ENCODE data around the gene DNAJB6.

Gene DNAJB6

GRCh38 chr7:157396316-157397035 lies 59.7 kb downstream of the DNAJB6 start:
- ATAC-seq (no peak), DNase-seq (no peak)

DNA sequence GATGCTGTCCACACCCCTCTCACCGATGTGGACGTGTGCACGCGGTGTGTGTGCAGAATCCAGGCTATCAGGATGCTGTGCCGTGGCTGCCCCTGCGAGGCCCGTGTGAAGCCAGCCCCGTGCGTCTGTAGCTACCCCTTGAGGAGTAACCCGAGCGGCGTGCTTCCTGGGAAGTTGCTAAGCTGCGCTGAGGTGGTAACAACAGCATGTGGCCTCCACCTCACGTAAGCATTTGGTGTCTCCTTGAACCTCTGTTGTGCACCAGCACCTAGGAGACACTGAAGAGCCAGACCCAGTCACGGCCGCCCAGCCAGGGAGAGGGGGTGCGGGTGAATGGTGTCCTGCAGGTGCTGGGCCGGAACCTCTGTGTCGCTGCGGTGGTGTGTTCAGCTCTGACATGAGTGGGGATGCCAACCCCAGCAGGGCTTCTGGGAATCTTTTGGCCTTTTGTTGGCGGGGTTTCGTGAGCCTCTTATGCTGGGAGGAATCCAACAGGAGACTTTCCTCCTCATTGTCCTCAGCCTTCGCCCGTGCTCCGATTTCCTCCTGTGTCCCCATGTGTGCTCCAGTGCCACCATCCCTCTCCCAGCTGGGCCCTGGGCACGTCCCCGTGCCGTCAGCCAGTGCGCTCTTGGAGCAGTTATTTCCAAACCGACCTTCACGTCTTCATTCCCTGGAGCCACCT lies 60.4 kb downstream of the DNAJB6 start:
- no peak for ATAC-seq

DNA sequence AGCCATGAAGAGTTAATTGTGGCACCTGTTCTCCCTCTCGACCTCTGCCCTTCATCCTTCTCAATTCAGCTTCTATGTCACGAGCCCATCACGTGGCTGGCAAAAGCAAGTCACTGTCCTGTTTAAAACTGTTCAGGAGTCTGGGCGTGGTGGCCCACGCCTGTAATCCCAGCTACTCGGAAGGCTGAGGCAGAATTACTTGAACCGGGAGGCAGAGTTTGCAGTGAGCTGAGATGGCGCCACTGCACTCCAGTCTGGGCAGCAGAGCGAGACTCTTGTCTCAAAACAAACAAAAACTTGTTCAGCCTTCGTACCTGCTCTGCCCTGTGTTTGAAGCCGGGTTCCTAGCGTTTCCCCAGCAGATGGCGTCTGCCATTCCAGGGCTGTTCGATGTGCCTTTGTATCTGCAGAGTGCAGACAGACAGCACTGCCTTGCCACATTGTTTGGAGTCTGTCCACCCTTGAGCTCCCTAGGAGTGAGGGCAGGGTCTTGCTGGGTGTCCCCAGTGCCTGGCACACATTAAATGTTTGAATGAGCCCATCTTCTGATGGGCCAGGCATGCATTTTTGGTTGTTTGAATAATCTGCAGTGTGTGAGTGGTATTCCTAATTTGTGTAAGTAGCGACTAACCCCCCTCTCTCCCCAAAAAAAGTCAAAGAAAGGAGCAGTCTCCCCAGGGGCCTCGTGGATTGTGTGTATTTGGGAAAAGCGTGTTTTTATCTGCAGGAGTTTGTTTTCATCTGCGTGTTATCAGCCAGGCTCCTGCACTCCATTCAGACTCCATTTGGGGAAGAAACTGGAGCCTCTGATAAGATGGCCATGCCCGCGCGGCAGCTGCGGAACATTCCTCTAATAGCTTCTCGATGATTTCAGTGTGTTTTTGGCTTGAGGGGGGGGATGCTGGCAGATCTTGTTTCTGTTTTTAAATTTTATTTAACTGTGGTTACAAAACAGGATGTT lies 61.2 kb downstream of the DNAJB6 start:
- DNase-seq: peak; percentile 23
- ATAC-seq: no peak

More for the DNA sequence above, 60.4 kb downstream of the DNAJB6 start:
- no peak for DNase-seq

- no peak for DNase-seq
- no peak for ATAC-seq
These were observed 62.4 kb downstream of the DNAJB6 start for GRCh38 chr7:157399086-157399687.

DNA sequence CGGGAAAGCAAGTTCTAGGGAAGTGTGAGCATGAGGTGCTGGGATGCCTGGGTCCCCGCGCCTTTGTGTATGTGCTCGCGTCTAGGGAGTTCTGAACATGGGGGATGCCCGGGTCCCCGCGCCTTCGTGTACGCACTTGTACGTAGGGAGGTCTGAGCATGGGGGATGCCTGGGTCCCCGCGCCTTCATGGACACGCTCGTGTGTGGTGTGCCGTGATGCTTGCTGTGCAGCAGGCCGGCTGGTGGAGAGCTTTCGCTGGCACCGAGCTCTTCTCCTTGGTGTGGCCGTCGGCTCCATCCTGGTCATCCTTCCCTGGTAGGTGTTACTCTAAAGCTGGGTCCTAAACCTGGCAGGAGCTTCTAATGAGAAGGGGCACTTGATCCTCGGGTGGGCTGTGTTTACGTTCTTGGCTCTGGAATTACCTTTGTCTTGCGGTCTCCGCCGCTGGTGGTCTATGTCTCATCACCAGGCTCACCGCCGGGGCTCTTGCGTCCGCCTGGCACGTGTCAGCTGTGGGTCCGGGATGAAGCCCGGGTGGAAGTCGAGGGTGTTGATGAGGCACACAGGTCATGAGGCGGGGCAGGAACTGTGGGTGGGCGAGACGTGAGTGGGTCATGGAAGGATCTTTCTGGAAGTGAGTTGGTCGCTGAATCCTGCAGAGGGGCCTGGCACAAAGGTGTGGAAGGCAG lies 63.5 kb downstream of the DNAJB6 start:
- no peak for ATAC-seq
- DNase-seq: no peak

DNA sequence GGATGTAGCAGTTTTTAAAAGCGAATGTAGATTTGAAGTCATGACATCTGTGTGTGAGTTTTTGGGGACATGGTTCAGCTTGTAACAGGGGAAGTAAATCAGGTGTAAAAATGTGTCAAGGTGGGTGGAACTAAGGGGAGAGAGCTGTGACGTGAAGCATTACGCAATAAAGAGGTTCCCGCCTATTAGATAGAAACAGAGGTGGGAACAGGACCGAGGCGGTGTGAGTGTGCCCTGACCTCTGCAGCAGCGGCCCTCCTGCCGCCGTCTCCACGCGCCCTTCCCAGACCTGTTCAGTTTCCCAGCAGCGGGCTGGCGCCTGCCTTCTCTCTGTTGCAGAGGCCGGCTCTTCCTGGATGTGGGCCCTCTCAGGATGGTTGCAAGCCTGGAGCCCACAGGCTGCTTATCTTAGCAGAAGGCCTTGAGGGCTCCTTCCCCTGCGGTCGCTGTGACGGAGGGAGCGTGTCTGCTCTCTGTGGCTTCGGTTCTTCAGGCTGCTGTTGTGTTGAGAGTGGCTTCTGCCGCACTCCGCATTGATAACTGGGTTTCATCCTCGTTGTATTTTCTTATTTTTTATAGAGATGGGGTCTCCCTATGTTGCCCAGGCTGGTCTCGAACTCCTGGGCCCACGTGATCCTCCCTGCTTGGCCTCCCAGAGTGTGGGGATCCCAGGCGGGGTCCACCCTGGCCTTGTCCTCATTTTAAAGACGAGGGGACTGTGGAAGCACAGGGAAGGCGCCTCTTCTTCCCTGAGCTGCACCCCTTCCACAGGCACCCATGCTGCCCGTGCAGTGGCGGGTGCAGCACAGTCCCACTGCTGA lies 65.0 kb downstream of the DNAJB6 start:
- ATAC-seq: no peak
- DNase-seq: no peak

DNA sequence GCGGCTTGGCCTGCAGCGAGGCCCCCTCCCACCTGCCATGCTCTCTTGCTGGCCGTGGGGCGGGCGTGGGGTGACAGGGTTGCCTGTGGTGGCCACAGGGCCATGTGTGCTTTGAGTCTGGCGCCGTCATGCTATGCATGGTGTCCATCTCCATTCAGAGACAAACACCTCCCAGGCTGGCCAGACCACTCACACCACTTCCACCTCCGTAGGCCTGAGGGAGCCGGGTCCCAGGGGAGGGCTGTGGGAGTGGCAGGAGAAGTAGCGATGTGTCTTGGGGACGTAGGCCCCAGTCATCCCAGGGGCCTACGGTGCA lies 65.5 kb downstream of the DNAJB6 start:
- DNase-seq (no peak), ATAC-seq (no peak)

GRCh38 chr7:157402911-157403534 lies 66.2 kb downstream of the DNAJB6 start:
- ATAC-seq (no peak), DNase-seq (no peak)

DNA sequence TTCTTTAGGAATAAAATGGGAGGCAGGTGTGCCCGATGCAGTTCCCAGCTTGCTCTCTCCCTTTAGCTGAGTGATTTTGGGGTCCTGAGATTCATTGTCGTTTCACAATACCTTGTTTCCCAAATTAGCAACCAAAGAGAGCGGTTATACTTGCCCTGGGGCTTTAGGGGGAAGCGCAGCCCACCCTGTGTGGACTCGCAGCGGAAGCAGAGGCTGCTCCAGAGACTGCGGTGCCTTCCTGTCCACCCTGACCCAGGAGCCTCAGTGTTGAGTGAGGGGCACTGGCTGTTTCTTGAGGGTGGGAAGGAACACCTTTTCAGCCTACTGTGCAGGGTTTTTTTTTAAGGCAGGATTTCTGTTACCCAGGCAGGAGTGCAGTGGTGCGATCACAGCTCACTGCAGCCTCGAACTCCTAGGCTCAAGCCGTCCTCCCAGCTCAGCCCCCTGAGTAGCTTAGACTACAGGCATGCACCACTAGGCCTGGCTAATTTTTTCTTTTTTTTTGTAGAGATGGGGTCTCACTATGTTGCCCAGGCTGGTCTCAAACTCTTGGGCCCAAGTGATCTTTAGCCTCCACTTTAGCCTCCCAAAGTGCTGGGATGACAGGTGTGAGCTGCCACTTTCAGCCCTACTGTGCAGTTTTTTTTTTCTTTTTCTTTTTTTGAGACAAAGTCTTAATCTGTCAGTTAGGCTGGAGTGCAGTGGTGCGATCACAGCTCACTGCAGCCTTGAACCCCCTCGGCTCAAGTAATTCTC lies 67.0 kb downstream of the DNAJB6 start:
- DNase-seq: no peak
- no peak for ATAC-seq

DNA sequence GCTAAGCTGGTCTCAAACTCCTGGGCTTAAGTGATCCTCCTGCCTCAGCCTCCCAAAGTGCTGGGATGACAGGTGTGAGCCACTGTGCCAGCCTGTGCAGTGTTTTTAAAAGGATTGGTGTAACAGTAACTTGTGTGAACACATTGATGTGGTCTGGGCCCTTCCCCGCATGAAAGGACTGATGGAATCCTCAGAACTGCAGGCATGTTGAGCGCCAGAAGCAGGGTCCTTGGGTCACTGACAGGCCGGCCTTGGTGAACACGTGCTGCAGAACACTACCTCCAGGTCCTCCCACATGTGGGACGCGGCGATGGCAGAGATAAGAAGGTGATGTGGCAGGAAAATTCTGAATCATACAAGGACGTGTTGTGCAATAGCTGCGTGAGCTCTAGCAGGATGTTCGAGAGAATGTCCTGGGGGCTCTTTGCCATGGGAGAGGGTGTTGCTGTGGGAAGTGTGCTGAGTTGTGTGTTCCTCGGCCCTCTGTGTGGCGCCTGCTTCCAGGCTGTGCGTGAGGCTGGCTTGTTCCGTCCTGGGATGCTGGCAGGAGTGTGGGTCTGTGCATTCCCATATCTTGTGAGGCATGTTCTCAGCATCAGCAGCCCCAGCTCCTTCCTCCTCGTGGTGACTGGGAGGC lies 68.2 kb downstream of the DNAJB6 start:
- DNase-seq: peak; percentile 62
- ATAC-seq: peak; percentile 63

DNA sequence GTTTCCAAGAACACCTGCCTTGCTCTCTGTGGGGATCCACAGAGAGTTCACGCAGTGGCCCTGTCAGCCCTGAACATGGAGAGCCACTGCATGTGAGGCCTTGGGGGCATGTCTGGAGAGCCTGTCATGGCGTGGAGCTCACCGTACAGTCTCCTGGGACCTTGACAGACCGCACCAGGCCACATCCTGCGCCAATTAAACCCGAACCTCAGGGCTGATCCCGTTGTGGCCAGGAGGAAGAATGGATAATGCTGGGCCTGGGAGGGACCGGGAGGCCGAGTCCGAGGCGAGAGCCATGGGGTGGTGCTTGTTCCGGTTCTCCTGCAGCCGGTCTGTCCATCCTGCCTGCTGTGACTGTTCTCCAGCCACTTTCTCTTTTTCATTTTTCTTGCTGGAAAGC lies 68.7 kb downstream of the DNAJB6 start:
- no peak for DNase-seq
- ATAC-seq: no peak

DNA sequence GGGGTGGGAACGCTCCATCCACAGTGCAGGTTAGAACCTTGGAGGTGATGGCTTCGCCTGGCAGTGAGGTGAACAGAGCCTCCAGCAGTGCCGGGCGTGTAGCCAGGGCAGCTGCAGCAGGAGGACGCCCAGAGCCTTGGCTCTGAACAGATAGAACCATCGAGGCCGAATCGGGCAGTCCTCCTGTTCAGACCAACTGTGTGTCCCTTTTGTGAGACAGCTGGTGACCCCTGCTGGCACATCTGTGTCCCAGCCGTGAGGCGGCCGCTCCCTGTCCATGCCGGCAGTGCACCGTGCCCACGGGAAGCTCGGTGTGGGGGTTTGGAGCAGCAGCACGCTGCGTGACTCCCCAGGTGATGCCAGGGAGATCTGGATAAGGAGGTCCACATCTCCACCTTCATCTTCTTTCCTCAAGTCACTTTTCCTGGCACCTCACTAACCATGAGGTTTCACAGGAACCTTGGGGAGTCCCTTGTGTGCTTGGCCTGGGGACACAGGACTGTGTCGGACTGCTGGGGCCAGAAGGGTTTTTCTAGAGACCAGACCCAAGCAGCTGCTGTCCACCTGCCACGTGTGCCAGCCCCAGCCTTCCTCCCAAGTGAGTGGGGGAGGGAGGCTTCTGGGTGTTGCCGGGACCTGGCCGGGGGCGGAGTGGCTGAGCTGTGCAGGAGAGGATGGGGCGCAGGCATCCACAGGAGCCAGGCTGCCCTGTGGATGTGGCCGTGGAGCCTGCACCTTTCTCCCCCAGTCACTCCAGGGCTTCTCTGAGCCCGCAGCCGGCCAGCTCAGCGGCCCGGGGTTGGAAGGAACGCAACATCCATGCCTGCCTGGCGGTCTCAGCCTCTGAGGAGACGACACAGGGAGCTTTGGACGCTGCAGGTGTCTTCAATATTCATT lies 69.4 kb downstream of the DNAJB6 start:
- DNase-seq (no peak), ATAC-seq (no peak)

GRCh38 chr7:157406971-157407370 lies 70.2 kb downstream of the DNAJB6 start:
- no peak for ATAC-seq
- DNase-seq: no peak

DNA sequence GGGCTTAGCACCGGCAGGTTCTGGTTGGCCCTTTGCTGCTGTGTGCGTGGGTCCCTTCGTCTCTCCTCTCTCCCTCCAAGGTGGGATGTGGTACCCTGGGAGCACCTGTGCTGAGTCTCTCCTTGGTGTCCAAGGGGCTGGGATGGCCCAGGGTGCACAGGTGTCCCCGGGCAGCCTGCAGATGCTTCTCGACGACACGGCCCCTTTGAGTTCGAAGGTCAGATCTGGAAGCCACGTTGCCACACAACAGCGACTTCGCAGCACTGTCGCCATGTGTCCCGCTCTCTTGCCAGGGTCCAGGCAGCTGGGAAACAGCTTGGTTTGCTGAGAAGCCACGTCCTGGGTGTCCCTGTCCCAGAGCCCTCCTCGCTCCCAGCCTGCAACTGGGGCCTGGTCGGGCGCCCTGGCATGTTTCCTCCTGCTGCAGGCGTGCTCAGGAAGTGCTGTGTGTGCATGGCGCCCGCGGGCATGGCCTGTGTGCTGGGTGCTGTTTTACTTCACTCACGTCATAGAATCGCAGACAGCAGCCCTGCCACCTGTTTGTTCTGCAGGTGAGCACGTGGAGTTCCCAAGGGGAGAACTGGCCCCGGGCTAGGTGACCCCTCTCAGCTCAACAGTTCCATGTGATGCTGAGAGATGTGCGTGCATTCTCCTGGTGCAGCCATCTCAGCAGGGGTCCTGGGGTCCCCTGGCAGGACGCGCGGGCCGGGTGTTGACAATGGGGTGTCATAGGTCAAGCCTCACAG lies 70.9 kb downstream of the DNAJB6 start:
- DNase-seq: no peak

GRCh38 chr7:157408258-157409101 lies 71.7 kb downstream of the DNAJB6 start:
- DNase-seq (no peak), ATAC-seq (no peak)

More for the DNA sequence above, 70.9 kb downstream of the DNAJB6 start:
- no peak for ATAC-seq

- DNase-seq (no peak), ATAC-seq (no peak)
These were observed 72.4 kb downstream of the DNAJB6 start for GRCh38 chr7:157409149-157409752.
